HG03196 (cell line): ENCODE results near the gene B9D2.
A peak's percentile ranks its signal among the peaks of the same experiment; 100 is the strongest.

Experiments
- ATAC-seq: cut with Tn5 transposase; IDR thresholded peaks from one replicate; pipeline ENCODE4 v1.9.1; 2021; ENCODE audit not compliant: unreplicated experiment

Gene B9D2

DNA sequence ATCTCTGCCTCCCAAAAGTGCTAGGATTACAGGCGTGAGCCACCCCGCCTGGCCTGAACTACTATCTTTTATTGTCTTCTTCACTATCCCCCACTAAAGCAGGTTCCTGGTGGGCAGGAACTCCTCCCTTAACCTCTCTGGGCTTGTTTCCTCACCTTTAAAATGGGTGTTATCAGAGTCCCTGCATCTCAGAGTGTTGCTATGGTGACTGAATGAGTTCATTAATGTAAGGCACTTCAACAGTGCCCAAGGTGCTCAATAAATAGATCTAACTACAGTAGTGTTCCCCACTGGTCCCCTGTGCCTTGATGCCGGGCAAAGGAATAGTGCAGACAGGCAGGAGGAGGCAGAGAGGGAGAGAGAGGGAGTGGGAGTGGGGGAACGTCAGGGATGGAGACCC, 33.5 kb downstream of the B9D2 start:
- ATAC-seq = no peak

DNA sequence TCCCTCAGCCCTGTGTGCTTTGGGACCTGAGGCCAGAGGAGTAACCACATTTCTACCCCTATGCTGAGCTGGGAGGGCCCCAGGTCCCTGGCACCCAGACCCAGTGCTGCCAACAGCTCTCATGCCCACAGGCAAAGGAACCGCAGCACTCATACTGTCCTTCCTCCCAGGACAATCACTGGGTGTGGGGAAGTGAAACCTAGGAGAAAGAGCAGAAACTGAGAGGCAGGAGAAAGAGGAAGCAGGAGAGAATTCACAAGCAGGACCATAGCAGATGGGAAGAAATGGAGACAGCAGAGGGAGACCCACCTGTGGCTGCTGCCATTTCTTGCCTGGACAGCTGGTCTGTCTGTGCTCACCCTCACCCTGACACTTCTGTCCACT, 35.1 kb downstream of the B9D2 start:
- ATAC-seq = no peak

DNA sequence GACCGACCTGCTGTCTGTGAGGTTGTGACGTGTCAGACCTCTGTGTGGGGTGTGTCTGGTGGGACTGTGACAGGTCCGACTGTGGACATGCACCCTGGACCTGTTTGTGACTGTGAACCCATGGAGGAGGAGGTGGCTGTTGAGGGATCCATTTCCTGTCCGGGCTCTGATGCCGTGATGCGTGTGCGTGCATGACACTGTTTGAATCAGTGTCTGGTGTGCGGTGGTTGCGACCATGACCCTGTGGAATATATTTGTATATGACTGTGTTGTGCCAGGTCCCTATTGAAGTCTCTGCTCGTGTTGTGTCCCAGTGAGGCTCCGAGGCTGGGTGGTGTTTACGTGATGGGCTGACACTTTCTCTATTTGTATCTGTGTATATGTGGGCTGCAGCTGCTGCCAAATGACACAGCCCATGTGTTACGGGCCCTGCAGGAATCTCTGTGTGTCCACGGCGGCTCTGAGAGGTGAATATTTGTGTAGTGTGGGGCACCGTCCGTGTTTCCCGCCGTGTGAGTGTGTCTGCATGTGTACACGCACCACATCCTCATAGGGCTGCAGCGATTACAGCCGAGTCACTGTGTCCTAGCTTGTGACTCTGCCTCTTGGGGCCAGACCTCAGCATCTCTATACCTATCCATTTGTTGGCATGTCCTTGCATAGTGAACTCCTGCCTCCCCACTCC, 35.6 kb downstream of the B9D2 start:
- peak; percentile 6 for ATAC-seq

DNA sequence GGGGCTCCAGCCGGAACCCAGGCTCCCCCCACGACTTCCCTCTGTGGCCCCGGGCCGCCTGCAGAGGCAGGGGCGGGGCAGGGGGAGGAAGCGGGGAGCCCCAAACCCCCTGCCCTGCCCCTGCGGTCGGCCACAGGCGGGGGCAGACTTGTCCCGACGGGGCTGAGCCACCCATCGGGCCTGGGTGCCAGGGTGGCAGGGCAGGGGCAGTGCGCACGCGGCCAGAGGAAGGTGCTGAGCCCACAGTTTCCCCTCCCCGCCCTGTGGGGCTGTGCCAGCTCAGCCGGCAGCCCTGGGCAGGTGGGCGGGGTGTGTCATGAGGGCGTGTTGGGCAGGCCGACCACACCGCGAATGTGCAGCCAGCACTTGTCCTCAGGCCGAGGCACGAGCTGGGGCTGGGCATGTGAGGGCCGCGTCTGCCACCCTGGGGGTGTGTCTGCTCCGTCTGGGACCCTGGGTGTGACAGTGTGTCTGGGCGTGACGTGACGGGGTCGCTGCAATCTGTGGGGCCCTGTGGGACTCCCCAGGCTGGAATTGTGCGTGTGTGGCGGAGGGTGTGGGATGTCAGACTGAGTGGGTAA, 36.3 kb downstream of the B9D2 start:
- peak; percentile 45 for ATAC-seq

DNA sequence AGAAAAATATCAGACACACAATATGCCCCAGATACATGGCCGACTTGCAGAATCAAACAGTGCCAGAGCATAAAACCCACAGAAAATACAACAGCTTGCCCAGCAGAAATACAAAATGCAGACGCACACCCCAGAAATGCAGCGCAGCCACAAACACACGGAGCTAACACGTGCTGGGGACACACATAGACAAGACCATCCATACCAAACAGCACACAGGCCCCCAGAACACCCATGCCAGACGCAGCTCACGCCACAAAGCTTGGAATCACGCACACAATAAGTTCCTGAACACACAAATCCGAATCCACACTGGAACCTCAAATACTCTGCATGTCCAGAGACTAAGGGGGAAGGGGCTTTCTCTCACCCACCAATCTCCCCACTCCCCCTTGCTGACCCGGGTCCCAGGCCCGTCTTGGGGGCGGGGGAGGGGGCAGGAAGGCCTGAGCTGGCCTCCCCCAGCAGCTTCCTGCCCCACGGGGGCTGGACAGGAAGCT, 36.8 kb downstream of the B9D2 start:
- ATAC-seq = no peak

DNA sequence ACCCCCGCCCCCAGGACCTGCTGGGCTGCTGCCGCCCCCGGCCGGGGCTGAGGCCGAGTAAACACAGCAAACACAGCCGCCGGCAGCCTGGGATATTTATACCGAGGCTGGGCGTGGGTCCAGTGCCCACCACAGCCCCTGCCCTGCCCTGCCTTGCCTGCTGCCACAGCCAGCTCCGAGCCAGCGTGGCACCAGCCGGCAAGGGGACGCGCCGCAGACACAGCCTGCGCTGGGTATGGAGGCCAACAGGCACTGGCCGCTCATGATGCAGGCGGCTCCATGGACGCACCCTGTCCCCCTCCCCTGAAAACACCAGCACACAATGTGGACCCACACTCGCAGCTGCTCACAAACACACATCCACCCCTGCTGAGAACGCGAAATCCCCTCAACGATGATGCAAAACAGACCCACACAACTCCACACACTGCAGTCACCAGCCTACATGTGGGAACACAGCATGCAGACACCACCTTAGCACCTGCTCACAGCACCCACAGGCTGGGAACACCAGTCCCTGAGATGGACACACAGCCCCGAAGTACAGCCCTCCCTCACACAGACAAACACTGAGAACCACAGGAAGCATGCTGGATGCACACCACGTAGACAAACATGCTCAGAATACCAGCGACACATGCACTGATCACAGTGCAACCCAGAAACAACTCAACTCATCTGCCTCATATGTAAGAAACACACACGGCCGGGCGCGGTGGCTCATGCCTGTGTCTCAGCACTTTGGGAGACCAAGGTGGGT, 37.8 kb downstream of the B9D2 start:
- no peak for ATAC-seq

DNA sequence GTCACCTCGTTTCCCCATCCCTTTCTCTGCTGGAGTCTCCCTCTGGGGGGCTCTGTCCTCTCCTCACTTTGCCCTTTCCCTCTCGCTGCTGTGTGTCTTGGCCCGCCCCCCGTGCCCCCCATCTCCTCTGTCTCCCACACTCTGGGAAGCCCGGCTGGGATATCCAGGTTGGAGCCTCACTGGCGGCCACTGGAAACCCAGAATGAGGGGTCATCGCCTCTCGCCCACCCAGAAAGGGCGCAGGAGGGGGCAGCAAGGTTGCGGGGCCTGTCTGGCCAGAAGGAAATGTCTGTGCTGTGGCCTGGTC, 38.4 kb downstream of the B9D2 start:
- ATAC-seq = no peak

DNA sequence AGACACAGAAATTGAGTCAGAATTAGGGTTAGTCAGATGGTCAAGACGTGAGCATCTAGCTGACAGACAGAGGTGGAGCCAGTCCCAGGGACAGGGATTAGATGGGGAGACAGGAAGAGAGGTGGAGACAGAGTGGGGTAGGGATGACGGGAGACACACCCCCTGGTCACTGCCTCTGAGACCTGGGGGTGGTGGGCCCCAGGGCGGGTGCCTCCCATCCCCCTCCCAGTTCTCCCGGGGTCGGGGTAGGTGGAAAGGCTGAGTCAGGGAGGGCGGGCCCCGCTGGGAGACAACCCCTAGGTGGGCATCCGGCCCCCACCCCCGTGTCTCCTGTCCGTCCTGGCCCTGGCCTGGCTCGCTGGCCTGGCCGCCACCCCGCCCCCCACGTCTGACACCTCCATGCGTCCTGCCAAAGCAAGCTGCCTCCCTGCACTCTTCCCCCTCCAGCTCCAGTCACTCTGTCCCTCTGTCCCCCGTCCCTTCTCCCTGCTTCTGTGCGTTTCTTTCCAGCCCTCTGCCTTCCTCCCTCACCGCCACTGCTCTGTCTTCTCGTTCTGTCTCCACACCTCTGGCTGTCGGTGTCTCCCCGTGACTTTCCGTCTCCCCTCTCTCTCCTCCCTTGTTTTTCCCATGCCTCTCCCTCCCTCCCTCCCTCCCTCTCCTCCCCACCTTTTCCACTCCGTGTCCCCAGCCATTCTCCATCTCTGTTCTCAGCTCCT, 38.9 kb downstream of the B9D2 start:
- ATAC-seq = no peak

DNA sequence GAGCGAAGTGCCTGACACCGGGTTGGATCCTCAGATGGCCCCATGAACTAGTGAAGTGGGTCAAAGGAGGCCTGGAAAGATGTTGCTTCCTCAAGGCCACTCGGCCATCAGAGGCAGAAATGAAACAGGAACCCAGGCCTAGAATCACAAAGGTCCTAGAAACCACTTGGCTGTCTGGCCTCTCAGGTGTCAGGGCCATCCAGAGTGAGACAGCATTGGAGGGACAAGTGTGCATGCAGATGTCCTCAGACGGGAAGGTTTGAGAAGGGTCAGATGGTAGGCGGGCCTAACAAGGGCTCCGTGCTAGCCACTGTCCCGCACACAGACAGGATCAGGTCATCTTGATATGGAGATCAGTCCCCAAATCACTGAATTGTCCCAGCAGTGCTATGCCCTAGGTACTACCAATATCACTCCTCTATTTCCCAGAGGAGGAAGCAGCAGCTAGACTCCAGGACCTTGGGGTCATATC, 39.7 kb downstream of the B9D2 start:
- ATAC-seq = no peak

DNA sequence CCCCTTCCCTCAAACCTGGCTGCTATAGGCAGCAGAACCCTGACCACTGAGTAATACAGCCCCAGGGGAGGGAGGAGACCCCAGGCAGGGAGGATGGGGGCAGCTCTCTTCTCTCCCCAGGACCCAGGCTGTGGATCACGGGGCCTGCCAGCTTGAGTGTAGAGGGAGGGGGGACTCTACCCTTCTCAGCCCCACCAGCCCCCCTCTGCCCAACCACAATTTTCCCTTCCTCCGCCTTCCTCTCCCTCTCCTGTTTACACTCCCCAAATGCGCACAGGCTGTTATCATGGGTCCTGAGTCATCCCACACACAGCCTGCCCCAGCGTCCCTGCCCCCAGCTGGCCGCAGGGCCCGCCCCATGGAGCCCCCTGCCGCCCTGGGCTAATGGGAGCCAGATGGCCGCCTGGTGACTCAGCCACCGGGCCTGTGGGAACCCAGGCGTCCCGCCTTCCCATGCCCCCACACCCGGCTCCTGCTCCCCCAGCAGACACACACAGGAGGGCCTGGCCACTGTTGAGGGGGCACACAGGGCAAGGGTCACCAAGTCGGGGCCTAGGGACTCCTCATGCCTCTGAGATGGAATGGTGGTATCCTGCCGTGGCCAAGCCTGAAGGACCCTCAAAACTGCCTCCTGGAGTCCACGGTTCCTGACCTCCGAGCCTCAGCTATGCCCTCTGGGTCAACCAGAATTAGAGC, 40.4 kb downstream of the B9D2 start:
- ATAC-seq = no peak

DNA sequence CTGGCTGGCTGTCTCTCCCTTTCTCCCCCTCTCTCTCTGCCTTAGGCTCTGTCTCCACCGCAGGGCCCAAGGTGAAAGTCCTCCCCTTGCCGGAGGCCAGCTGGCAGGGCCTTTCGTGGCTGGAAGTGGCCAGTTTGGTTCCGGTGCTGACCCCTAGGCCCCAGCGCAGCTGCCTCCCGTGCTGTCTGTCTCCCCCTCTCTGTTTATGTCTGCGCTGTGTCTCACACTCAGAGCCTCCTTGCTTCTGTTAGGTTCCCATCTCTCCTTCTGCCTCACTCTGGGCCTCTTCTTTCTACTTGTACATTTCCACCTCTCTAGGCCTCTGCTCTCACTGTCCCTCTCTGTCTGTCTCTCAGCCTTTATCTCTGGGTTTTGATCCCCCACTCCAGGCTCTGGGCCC, 40.9 kb downstream of the B9D2 start:
- ATAC-seq = no peak

DNA sequence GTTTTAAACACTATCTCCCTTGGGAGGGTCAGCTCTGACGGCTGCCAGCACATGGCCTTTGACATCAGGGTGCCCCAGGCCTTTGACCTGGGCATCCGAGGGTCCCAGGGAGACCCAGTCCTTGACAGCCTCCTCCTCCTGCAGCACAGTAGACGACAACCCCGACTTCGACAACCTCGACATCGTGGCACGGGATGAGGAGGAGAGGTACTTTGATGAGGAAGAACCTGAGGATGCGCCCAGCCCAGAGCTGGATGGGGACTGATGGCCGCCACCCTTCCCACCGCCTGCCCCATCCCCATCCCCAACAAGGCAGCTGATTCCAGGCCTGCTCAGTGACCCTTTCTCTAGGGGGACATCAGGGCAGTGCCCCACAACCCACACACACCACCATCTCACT, 41.5 kb downstream of the B9D2 start:
- ATAC-seq = no peak

DNA sequence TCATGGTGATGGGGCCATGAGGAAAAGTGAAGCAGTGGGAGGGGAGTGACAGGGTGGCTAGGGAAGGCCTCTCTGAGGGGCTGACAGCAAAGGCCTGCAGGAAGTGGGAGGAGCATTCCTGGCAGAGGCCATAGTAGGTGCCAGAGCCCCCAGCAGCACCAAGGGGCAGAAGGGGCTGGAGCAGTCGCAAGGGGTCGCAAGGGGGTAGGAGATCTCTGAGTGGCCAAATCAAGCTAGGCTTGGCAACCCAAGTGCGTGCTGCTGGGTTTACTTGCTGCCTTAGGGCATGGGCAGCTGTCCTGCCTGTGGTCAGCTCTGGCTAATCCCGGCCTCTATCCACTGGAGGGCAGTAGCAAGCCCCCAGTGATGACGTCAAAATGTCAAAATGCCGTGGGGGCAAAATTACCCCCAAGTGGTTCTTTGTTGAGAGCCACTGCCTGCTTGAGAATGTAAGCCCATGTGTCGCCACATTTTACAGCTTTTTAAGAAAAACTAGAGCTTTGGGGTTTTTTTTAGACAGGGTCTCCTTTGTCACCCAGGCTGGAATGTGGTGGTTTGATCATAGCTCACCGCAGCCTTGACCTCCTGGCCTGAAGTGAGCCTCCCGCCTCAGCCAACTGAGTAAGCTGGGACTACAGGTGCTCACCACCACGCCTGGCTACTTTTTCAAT, 42.2 kb downstream of the B9D2 start:
- ATAC-seq = no peak

DNA sequence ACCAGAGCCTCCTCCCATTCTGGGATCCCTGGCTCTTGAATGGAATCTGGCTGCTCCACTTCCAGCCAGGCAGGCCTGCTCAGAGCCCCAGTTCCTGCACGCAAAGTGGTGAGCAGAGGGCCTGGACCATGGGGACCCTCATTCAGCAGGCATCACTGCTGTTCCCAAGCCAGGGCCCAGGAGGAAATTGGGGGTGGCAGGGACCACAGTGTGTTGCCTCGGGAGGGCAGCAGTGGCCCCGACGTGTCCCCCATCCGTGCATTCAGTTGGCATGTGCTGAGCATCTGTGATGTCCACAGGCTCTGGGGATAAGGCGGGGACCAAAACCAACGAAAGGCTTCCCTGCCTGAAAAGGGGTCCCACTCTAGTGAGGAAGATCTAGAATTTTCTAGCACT, 42.7 kb downstream of the B9D2 start:
- ATAC-seq = no peak

DNA sequence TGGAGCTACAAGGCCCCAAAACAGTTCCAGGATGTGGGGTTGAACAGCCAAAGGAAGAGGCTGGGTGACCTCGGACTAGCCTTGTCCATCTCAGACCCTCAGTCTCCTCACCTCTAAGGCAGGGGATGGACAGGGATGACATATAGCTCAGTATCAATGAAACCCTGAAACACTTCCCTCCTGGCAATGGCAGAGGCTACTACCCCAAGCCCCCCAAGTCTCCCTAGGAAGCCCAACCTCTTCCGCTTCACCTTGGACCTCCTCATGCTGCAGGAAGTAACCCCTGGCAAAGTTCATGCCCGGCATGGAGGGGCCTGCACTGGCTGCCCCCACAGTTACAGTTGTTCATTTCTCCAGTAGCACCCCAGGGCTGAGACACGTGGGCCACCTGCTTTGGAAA, 43.4 kb downstream of the B9D2 start:
- no peak for ATAC-seq

DNA sequence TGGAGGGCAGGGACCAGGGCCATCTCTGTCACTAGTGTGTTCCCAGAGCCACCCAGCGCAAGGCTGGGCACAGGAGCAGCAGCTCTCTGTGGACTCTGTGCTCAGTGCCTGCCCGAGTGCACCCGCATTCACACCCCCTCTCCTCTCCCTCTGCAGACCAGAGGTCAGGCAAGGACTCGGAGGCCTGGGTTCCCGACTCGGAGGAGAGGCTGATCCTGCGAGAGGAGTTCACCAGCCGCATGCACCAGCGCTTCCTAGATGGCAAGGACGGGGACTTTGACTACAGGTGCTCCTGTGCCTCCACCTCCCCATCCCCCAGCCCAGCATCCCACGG, 43.8 kb downstream of the B9D2 start:
- ATAC-seq = no peak

DNA sequence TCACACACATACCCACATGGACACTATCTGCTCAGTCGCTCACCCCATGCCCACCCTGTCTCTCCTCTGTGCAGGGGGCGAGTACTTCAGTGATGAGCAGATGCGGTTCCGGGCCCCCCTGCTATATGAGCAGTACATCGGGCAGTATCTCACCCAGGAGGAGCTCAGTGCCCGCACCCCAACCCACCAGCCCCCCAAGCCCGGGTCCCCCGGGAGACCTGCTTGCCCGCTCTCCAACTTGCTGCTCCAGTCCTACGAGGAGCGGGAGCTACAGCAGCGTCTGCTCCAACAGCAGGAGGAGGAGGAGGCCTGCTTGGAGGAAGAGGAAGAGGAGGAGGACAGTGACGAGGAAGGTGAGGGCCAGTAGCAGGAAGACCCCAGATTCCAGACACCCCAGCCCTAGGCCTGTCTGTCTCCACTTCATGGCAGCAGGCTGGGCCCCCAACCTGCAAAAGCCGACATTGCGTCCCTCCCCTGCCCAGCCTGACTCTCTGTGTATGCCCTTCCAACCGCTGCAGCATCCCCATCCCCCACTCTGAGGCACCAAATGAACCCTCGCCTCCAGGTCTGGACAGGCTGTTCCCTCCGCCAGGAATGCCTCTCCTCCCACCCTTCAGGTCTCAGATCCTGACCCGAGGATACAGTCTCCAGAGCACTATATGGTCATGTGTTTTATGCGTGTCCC, 44.3 kb downstream of the B9D2 start:
- ATAC-seq = no peak

DNA sequence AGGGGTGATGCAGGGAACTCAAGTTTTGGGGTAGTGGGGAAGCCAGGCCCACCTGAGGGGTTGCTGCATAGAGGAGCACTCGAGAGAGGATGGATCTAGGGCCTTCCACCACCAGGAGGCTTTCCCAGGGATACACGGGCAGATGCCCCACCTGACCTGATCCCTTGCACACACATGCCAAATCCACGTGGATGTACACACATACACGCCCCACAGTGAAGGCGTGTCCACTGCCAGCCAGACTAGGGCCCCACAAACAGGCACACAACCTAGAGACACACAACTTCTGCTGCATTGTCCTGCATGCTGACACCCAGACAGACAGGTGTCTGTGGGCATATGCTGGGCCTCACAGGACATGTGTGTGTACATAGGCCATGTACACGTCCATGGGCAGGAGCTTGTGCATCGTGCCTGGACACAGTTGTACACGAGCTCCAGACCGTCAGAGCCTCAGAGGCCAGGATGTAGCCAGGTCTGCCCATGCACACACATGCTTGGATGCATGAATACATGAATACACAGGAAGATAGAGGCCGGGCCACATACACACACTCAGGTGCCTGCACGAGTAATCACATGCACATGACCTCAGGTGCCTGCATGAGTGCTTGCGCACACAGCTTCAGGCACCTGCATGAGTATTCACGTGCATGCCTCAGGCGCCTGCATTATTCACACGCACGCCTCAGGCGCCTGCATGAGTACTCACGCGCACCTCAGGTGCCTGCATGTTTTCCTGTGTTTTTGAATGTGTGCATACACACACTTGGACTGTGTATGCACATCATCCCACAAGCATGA, 45.1 kb downstream of the B9D2 start:
- no peak for ATAC-seq

DNA sequence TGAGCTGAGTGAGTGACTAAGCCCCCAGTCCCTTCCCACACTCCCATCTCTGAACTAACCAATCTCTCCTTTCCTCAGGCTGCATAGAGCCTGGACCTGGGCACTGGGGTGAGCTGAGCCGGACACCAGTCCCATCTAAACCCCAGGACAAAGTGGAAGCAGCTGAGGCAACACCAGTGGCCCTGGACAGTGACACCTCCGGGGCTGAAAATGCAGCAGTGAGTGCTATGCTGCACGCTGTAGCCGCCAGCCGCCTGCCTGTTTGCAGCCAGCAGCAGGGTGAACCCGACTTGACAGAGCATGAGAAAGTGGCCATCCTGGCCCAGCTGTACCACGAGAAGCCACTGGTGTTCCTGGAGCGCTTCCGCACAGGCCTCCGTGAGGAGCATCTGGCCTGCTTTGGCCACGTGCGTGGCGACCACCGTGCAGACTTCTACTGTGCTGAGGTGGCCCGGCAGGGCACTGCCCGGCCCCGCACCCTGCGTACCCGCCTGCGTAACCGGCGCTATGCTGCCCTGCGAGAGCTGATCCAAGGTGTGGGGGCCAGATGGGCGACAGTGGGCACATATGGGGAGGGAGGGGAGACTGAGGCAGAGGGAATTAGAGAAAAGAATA, 47.5 kb downstream of the B9D2 start:
- no peak for ATAC-seq
